A673 (cell line): Measurements from ENCODE around the gene PDGFC. TPM values are rescaled to one million over a fixed set of nuclear protein-coding genes. Genes with fewer than 3 reads are reported as not detected.

Experiments
- BruUV-seq: library from RNA; stranded (reverse); fragments of 400-500 nt; replicated peaks from 2 replicates; lab custom pipeline; 2021; lab: Mats Ljungman, UMichigan
- CTCF ChIA-PET: fragments of 300-600 bp; sonication (Branson Sonifier 250); formaldehyde crosslinking; loops from one replicate; lab custom pipeline; 2022; ENCODE audit warnings: antibody characterized with exemption; lab: Charles Lee
- POLR2A ChIA-PET: fragments of 300-600 bp; sonication (Branson Sonifier 250); formaldehyde crosslinking; loops from one replicate; lab custom pipeline; 2022; ENCODE audit warnings: antibody characterized with exemption; ENCODE audit not compliant: low non-redundant PET; lab: Charles Lee
- DNase-seq: peaks from one replicate; pipeline ENCODE4 v3.0.0-alpha.2; 2015; ENCODE audit warnings: low spot score
- H3K27ac ChIP-seq: fragments of 200-600 bp; sonication (generic); 2 replicates; pipeline ENCODE4 v1.5.1; 2016; ENCODE audit warnings: mixed run types, low read depth, mild to moderate bottlenecking, mixed read lengths, antibody characterized with exemption, low read length; ENCODE audit not compliant: poor library complexity, severe bottlenecking
- H3K27me3 ChIP-seq: fragments of 200-600 bp; sonication (generic); replicated peaks from 2 replicates; pipeline ENCODE4 v1.6.1; 2017; ENCODE audit warnings: mixed run types, low read depth, mild to moderate bottlenecking, mixed read lengths, antibody characterized with exemption, low read length; ENCODE audit not compliant: insufficient read depth, poor library complexity
- H3K36me3 ChIP-seq: fragments of 200-600 bp; sonication (generic); 2 replicates; pipeline ENCODE4 v1.6.1; 2016; ENCODE audit warnings: mixed run types, mild to moderate bottlenecking, mixed read lengths, antibody characterized with exemption, low read length; ENCODE audit not compliant: insufficient read depth, poor library complexity, severe bottlenecking
- H3K4me1 ChIP-seq: fragments of 200-600 bp; sonication (generic); 2 replicates; pipeline ENCODE4 v1.6.1; 2017; ENCODE audit warnings: mixed run types, mild to moderate bottlenecking, mixed read lengths, antibody characterized with exemption, low read length; ENCODE audit not compliant: insufficient read depth, poor library complexity, severe bottlenecking
- H3K4me3 ChIP-seq: fragments of 200-600 bp; sonication (generic); 2 replicates; pipeline ENCODE4 v1.5.1; 2016; ENCODE audit warnings: low read depth, mixed run types, mild to moderate bottlenecking, mixed read lengths, low read length; ENCODE audit not compliant: poor library complexity, severe bottlenecking
- H3K9me3 ChIP-seq: fragments of 200-600 bp; sonication (generic); 2 replicates; pipeline ENCODE4 v1.6.1; 2016; ENCODE audit warnings: mixed run types, low read depth, mild to moderate bottlenecking, mixed read lengths, antibody characterized with exemption, low read length; ENCODE audit not compliant: poor library complexity, severe bottlenecking
- CTCF ChIP-seq: fragments of 300-800, 200-600 bp; sonication (generic); conservative IDR thresholded peaks from 2 replicates; pipeline ENCODE4 v1.5.1; 2017; ENCODE audit warnings: low read depth, mild to moderate bottlenecking, antibody characterized with exemption, low read length, moderate library complexity, mixed read lengths
- EZH2 ChIP-seq: fragments of 200-600 bp; sonication (generic); IDR thresholded peaks from 2 replicates; pipeline ENCODE4 v1.6.1; 2017; ENCODE audit warnings: borderline replicate concordance, low read depth, mild to moderate bottlenecking, mixed read lengths, antibody characterized with exemption, low read length; ENCODE audit not compliant: poor library complexity, severe bottlenecking
- intact Hi-C: fragments of 100-400 bp; cut with micrococcal nuclease; formaldehyde crosslinking; loops from one replicate; pipeline ENCODE4 v1.10.0; 2022; ENCODE audit not compliant: unreplicated experiment
- total RNA-seq: library from RNA; stranded (reverse); gene quantifications from 2 replicates; pipeline ENCODE4 v1.2.3, GENCODE V29; 2021

The PDGFC gene
- total RNA-seq, 1 experiment from 2014 or later: 28.0 TPM

GRCh38 chr4:156784970-156785369, 186.6 kb downstream of the PDGFC start:
- TF ChIP-seq EZH2 (no peak), CTCF (no peak)
- H3K36me3 ChIP-seq: no peaks in the 10 kb centered on the region
- H3K27ac ChIP-seq: no peak overlapping the region
- POLR2A ChIA-PET: no interaction called here
- no TSS peak for BruUV-seq
- no peak overlapping the region for H3K4me3 ChIP-seq
- H3K9me3 ChIP-seq: no peaks in the 10 kb centered on the region
- H3K4me1 ChIP-seq: no peaks in the 10 kb centered on the region
- H3K27me3 ChIP-seq: no peaks in the 10 kb centered on the region
- CTCF ChIA-PET: no interaction called here
- DNase-seq: no peak
- intact Hi-C loops: no loop called here

- no TSS peak for BruUV-seq
Observed at GRCh38 chr4:156783966-156784365, 187.6 kb downstream of the PDGFC start.

GRCh38 chr4:156782491-156782890, 189.1 kb downstream of the PDGFC start:
- no TSS peak for BruUV-seq
- no peaks in the 10 kb centered on the region for H3K9me3 ChIP-seq
- no peak overlapping the region for H3K27ac ChIP-seq
- no peak for TF ChIP-seq EZH2
- no peak for TF ChIP-seq CTCF
- no peaks in the 10 kb centered on the region for H3K36me3 ChIP-seq
- CTCF ChIA-PET: no interaction called here
- DNase-seq: no peak
- peaks cover 16% of the 10 kb centered on the region for H3K4me1 ChIP-seq
- POLR2A ChIA-PET: no interaction called here
- intact Hi-C loops: no loop called here
- H3K4me3 ChIP-seq: no peak overlapping the region
- no peaks in the 10 kb centered on the region for H3K27me3 ChIP-seq

More at GRCh38 chr4:156783966-156784365, 187.6 kb downstream of the PDGFC start:
- DNase-seq: no peak
- Histone ChIP-seq H3K4me3 (no peak overlapping the region), H3K27me3 (no peaks in the 10 kb centered on the region), H3K36me3 (no peaks in the 10 kb centered on the region), H3K4me1 (peaks cover 7% of the 10 kb centered on the region), H3K27ac (no peak overlapping the region), H3K9me3 (no peaks in the 10 kb centered on the region)
- CTCF ChIA-PET: no interaction called here
- no peak for TF ChIP-seq CTCF
- no peak for TF ChIP-seq EZH2
- intact Hi-C loops: no loop called here
- POLR2A ChIA-PET: no interaction called here
